ENCODE results near the gene CR1.
"Not testable (repeated sequence)": the region's sequence is repeated elsewhere in the genome, so short reads cannot be mapped to it uniquely, and the experiment has no call there.

GRCh38 chr1:207571926-207572325 is 76.0 kb downstream of the CR1 start:
- not testable (repeated sequence) for TF ChIP-seq POLR2A (IDR thresholded peaks at IDR 0.05)
- TF ChIP-seq, protein P1, sequence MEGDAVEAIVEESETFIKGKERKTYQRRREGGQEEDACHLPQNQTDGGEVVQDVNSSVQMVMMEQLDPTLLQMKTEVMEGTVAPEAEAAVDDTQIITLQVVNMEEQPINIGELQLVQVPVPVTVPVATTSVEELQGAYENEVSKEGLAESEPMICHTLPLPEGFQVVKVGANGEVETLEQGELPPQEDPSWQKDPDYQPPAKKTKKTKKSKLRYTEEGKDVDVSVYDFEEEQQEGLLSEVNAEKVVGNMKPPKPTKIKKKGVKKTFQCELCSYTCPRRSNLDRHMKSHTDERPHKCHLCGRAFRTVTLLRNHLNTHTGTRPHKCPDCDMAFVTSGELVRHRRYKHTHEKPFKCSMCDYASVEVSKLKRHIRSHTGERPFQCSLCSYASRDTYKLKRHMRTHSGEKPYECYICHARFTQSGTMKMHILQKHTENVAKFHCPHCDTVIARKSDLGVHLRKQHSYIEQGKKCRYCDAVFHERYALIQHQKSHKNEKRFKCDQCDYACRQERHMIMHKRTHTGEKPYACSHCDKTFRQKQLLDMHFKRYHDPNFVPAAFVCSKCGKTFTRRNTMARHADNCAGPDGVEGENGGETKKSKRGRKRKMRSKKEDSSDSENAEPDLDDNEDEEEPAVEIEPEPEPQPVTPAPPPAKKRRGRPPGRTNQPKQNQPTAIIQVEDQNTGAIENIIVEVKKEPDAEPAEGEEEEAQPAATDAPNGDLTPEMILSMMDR (IDR thresholded peaks at IDR 0.05): not testable (repeated sequence)

Data from body of pancreas (tissue), 4 donors.